Testis (tissue), 2 donors: Measurements from ENCODE around the gene SLC23A2.

Experiments
- POLR2A ChIP-seq: fragments of 450-650 bp; IDR thresholded peaks from one replicate; pipeline ENCODE4 v1.6.1; 2017; ENCODE audit warnings: antibody characterized with exemption, mild to moderate bottlenecking, moderate library complexity
- TF ChIP-seq, protein P1 (sequence below), 3 experiments: fragments of 450-650 bp in 2 of 3; fragments of 200-600 bp in 1 of 3; sonication (generic) in 1 of 3; IDR thresholded peaks; one replicate each; pipeline ENCODE4 v1.5.1; 2016 to 2019; ENCODE audit warnings: antibody characterized with exemption in 3 of 3, mild to moderate bottlenecking in 2 of 3, moderate library complexity in 1 of 3

DNA sequence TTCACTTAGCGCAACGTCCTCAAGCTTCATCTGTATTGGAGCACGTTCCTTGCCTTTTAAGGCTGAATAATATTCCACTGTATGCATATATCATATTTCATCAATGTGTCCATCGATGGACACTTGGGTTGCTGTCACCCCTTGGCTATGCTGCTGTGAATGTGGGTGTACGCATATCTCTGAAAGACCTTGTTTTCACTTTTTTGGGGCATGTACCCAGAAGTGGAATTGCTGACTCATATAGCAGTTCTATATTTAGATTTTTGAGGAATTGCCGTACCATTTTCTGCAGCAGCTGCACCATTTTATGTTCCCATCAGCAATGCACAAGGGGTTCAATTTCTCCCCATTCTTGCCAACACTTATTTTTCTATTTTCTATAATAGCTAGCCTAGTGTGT is 22.8 kb upstream of the SLC23A2 start:
- TF ChIP-seq, protein P1, sequence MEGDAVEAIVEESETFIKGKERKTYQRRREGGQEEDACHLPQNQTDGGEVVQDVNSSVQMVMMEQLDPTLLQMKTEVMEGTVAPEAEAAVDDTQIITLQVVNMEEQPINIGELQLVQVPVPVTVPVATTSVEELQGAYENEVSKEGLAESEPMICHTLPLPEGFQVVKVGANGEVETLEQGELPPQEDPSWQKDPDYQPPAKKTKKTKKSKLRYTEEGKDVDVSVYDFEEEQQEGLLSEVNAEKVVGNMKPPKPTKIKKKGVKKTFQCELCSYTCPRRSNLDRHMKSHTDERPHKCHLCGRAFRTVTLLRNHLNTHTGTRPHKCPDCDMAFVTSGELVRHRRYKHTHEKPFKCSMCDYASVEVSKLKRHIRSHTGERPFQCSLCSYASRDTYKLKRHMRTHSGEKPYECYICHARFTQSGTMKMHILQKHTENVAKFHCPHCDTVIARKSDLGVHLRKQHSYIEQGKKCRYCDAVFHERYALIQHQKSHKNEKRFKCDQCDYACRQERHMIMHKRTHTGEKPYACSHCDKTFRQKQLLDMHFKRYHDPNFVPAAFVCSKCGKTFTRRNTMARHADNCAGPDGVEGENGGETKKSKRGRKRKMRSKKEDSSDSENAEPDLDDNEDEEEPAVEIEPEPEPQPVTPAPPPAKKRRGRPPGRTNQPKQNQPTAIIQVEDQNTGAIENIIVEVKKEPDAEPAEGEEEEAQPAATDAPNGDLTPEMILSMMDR (IDR thresholded peaks at IDR 0.05): no peak
- TF ChIP-seq POLR2A: no peak
